GM23338 (cell line): ENCODE results near the gene FGF10. TPM values are rescaled to one million over a fixed set of nuclear protein-coding genes. Genes with fewer than 3 reads are reported as not detected.

Experiments
- ATAC-seq: fragments of 200-7000 bp; cut with Tn5 transposase; 3 replicates; pipeline ENCODE4 v1.9.1; 2020
- DNase-seq: peaks from one replicate; pipeline ENCODE4 v3.0.0-alpha.2; 2015; ENCODE audit warnings: low spot score
- H2AFZ ChIP-seq: fragments of 200-600 bp; sonication (generic); 2 replicates; pipeline ENCODE4 v1.8.0; 2016; ENCODE audit warnings: antibody characterized with exemption, mild to moderate bottlenecking, moderate library complexity
- H3F3A ChIP-seq: fragments of 200-600 bp; sonication (generic); replicated peaks from 2 replicates; pipeline ENCODE4 v1.8.0; 2017; ENCODE audit warnings: antibody characterized with exemption, mixed run types, low read depth
- H3K27ac ChIP-seq: fragments of 200-600 bp; sonication (generic); 2 replicates; pipeline ENCODE4 v1.6.1; 2016; ENCODE audit warnings: low read depth
- H3K27me3 ChIP-seq: fragments of 200-600 bp; sonication (generic); 2 replicates; pipeline ENCODE4 v1.8.0; 2016; ENCODE audit warnings: mild to moderate bottlenecking, mixed run types, moderate library complexity; ENCODE audit not compliant: insufficient read depth
- H3K36me3 ChIP-seq: fragments of 200-600 bp; sonication (generic); 2 replicates; pipeline ENCODE4 v1.8.0; 2016; ENCODE audit warnings: mild to moderate bottlenecking; ENCODE audit not compliant: insufficient read depth
- H3K4me1 ChIP-seq: fragments of 200-600 bp; sonication (generic); 2 replicates; pipeline ENCODE4 v1.8.0; 2016; ENCODE audit warnings: mild to moderate bottlenecking, moderate library complexity; ENCODE audit not compliant: insufficient read depth
- H3K4me2 ChIP-seq: fragments of 200-600 bp; sonication (generic); 2 replicates; pipeline ENCODE4 v1.7.1; 2017; ENCODE audit warnings: mixed run types
- H3K4me3 ChIP-seq: fragments of 200-600 bp; sonication (generic); 2 replicates; pipeline ENCODE4 v1.6.1; 2016; ENCODE audit warnings: mixed run types
- H3K79me2 ChIP-seq: fragments of 200-600 bp; sonication (generic); replicated peaks from 2 replicates; pipeline ENCODE4 v1.8.0; 2017; ENCODE audit warnings: mild to moderate bottlenecking; ENCODE audit not compliant: insufficient read depth
- H3K9me2 ChIP-seq: fragments of 200-600 bp; sonication (generic); 2 replicates; pipeline ENCODE4 v1.8.0; 2017; ENCODE audit not compliant: insufficient read depth
- H4K20me1 ChIP-seq: fragments of 200-600 bp; sonication (generic); replicated peaks from 2 replicates; pipeline ENCODE4 v1.8.0; 2017; ENCODE audit warnings: mild to moderate bottlenecking; ENCODE audit not compliant: insufficient read depth
- H3K27ac Mint-ChIP-seq: 2 replicates; pipeline ENCODE4 v1.8.0; 2020; ENCODE audit warnings: inconsistent platforms, mild to moderate bottlenecking, moderate library complexity, mixed read lengths
- H3K27me3 Mint-ChIP-seq: 3 replicates; pipeline ENCODE4 v1.8.0; 2022; ENCODE audit warnings: low read depth, mild to moderate bottlenecking, moderate library complexity, mixed read lengths, inconsistent platforms; ENCODE audit not compliant: insufficient read depth, poor library complexity
- H3K36me3 Mint-ChIP-seq: 3 replicates; pipeline ENCODE4 v1.8.0; 2021; ENCODE audit warnings: low read depth, mild to moderate bottlenecking, inconsistent platforms, moderate library complexity, mixed read lengths
- H3K4me1 Mint-ChIP-seq: 3 replicates; pipeline ENCODE4 v1.8.0; 2020; ENCODE audit warnings: mild to moderate bottlenecking, inconsistent platforms, mixed read lengths
- H3K4me3 Mint-ChIP-seq: 3 replicates; pipeline ENCODE4 v1.8.0; 2021; ENCODE audit warnings: moderate library complexity, mild to moderate bottlenecking, inconsistent platforms, mixed read lengths
- H3K9me3 Mint-ChIP-seq: 3 replicates; pipeline ENCODE4 v1.8.0; 2020; ENCODE audit warnings: moderate library complexity, mild to moderate bottlenecking, inconsistent platforms, mixed read lengths
- CREB1 ChIP-seq: fragments of 250-450 bp; sonication (Bioruptor Pico); IDR thresholded peaks from 2 replicates; pipeline ENCODE4 v1.5.0; 2020; ENCODE audit warnings: low read depth, mild to moderate bottlenecking, moderate library complexity
- CTCF ChIP-seq, 2 experiments: fragments of 200-600 bp in 1 of 2; sonication (generic) in 1 of 2; conservative IDR thresholded peaks; 2 replicates each; pipeline versions ENCODE4 v1.5.1 to v1.6.1; 2016 to 2017; ENCODE audit warnings: antibody characterized with exemption in 2 of 2, low read depth in 2 of 2, mild to moderate bottlenecking in 2 of 2, moderate library complexity in 1 of 2
- EZH2 ChIP-seq: fragments of 200-600 bp; sonication (generic); IDR thresholded peaks from one replicate; pipeline ENCODE4 v1.8.0; 2017; ENCODE audit warnings: antibody characterized with exemption, mild to moderate bottlenecking, low read depth; ENCODE audit not compliant: unreplicated experiment
- JUNB ChIP-seq: IDR thresholded peaks from one replicate; pipeline ENCODE4 v1.6.1; 2016; ENCODE audit warnings: antibody characterized with exemption; ENCODE audit not compliant: unreplicated experiment
- NANOG ChIP-seq: IDR thresholded peaks from 2 replicates; pipeline ENCODE4 v1.6.1; 2016; ENCODE audit warnings: antibody characterized with exemption, borderline replicate concordance
- POLR2AphosphoS5 ChIP-seq: IDR thresholded peaks from 2 replicates; pipeline ENCODE4 v1.6.1; 2016; ENCODE audit warnings: antibody characterized with exemption, low read depth
- STAT1 ChIP-seq: IDR thresholded peaks from one replicate; pipeline ENCODE4 v1.6.1; 2016; ENCODE audit warnings: antibody characterized with exemption; ENCODE audit not compliant: unreplicated experiment
- ZNF462 ChIP-seq: fragments of 250-450 bp; sonication (Bioruptor Pico); IDR thresholded peaks from 2 replicates; pipeline ENCODE4 v1.5.0; 2020; ENCODE audit warnings: mild to moderate bottlenecking, moderate library complexity
- polyA plus RNA-seq: library from polyadenylated mRNA; unstranded; fragments of >200 nt; fragmentation: Nextera tagmentation; extraction: Ambion mirVana; gene quantifications from 2 replicates; pipeline ENCODE4 v1.2.1, GENCODE V29; 2016
- total RNA-seq: library from RNA; depleted of rRNA; stranded (reverse); fragments of >200 nt; shearing (Covaris generic); gene quantifications from 2 replicates; pipeline ENCODE4 v1.2.3, GENCODE V29; 2014

FGF10 gene
- total and polyA plus RNA-seq, 2 experiments from 2014 or later, result 0.24 to 0.50 TPM

- TF ChIP-seq ZNF462 (CRISPR knock-in tag) (no peak), NANOG (no peak), CTCF (conservative IDR thresholded peaks at IDR 0.05; ENCODE audit: low read depth in 2 of 2) (no peak), JUNB (no peak), STAT1 (no peak), POLR2AphosphoS5 (no peak), CREB1 (no peak)
These were observed 4.4 kb downstream of the FGF10 start (continued) for GRCh38 chr5:44384816-44385215.

GRCh38 chr5:44382894-44383293 is 6.3 kb downstream of the FGF10 start:
- H3K27ac Mint-ChIP-seq, result no peak overlapping the region
- H3K27me3 Mint-ChIP-seq, result peaks cover 11% of the 10 kb centered on the region
- H3F3A ChIP-seq, result no peaks in the 10 kb centered on the region
- H3K9me2 ChIP-seq, result no peaks in the 10 kb centered on the region
- no peak for ATAC-seq
- H3K4me2 ChIP-seq, result no peak overlapping the region
- H3K36me3 ChIP-seq, result no peaks in the 10 kb centered on the region
- DNase-seq, result no peak
- H3K4me3 ChIP-seq, result no peak overlapping the region
- H3K36me3 Mint-ChIP-seq, result no peaks in the 10 kb centered on the region
- H3K4me1 ChIP-seq, result peaks cover 9% of the 10 kb centered on the region
- H3K79me2 ChIP-seq, result no peaks in the 10 kb centered on the region
- H3K27me3 ChIP-seq, result peaks cover 25% of the 10 kb centered on the region
- peaks cover 10% of the 10 kb centered on the region for H3K4me1 Mint-ChIP-seq
- no peak overlapping the region for H2AFZ ChIP-seq
- H4K20me1 ChIP-seq, result no peaks in the 10 kb centered on the region
- no peaks in the 10 kb centered on the region for H3K9me3 Mint-ChIP-seq
- H3K4me3 Mint-ChIP-seq, result no peak overlapping the region
- no peak overlapping the region for H3K27ac ChIP-seq
- no peak for TF ChIP-seq POLR2AphosphoS5
- no peak for TF ChIP-seq EZH2
- no peak for TF ChIP-seq ZNF462 (CRISPR knock-in tag)
